Esophagus squamous epithelium (tissue), 5 donors: ENCODE measurements around the gene TNFRSF14. TPM values are rescaled to one million over a fixed set of nuclear protein-coding genes. Genes with fewer than 3 reads are reported as not detected.
A peak's percentile ranks its signal among the peaks of the same experiment; 100 is the strongest.

Source experiments
- DNase-seq: peaks from one replicate; lab custom pipeline; 2025; lab: John Stamatoyannopoulos, UW
- H3K27ac ChIP-seq, 4 donors: fragments of 200-600 bp; sonication (generic); one replicate each; pipeline ENCODE4 v1.5.1; 2016 to 2019; ENCODE audit warnings: mild to moderate bottlenecking in 1 of 4
- H3K27me3 ChIP-seq, 4 donors: fragments of 200-600 bp; sonication (generic); 1 replicate in 3 of 4; 2 replicates in 1 of 4; pipeline versions ENCODE4 v1.5.1 to v1.6.0; 2017 to 2021; ENCODE audit warnings: antibody characterized with exemption in 1 of 4
- H3K36me3 ChIP-seq, 3 donors: fragments of 200-600 bp; sonication (generic); one replicate each; pipeline ENCODE4 v1.5.1; 2016 to 2019
- H3K4me1 ChIP-seq, 3 donors: fragments of 200-600 bp; sonication (generic); one replicate each; pipeline ENCODE4 v1.5.1; 2017 to 2019
- H3K4me3 ChIP-seq, 4 donors: fragments of 200-600 bp; sonication (generic); 1 replicate in 3 of 4; 2 replicates in 1 of 4; pipeline ENCODE4 v1.5.1; 2016 to 2019; ENCODE audit warnings: mild to moderate bottlenecking in 2 of 4, moderate library complexity in 1 of 4
- H3K9me3 ChIP-seq, 3 donors: fragments of 200-600 bp; sonication (generic); one replicate each; pipeline ENCODE4 v1.5.1; 2016 to 2019
- CTCF ChIP-seq, 6 experiments: fragments of 450-650 bp in 4 of 6; fragments of 200-600 bp in 2 of 6; sonication (generic) in 2 of 6; IDR thresholded peaks; one replicate each; pipeline ENCODE4 v1.5.1; 2016 to 2019; ENCODE audit warnings: antibody characterized with exemption in 6 of 6, mild to moderate bottlenecking in 4 of 6, moderate library complexity in 4 of 6
- POLR2A ChIP-seq, 4 donors: fragments of 450-650 bp; IDR thresholded peaks; one replicate each; pipeline ENCODE4 v1.6.1; 2017; ENCODE audit warnings: antibody characterized with exemption in 4 of 4, mild to moderate bottlenecking in 4 of 4, moderate library complexity in 3 of 4
- WGBS, 2 donors: methylation state at CpG; one replicate each; pipeline ENCODE4 v1.1.5; 2018; 5-methylcytosine and 5-hydroxymethylcytosine counted together
- intact Hi-C: fragments of 100-400 bp; cut with DNase I; formaldehyde crosslinking; loops from one replicate; pipeline ENCODE4 v1.15.0; 2022
- total RNA-seq, 4 donors: library from RNA; depleted of rRNA; stranded (reverse); fragments of >200 nt; gene quantifications; one replicate each; pipeline ENCODE4 v1.1.0, GENCODE V29; 2016
- donor health status: DM: yes; HTN: yes; CAD: no.

The TNFRSF14 gene
- total RNA-seq, 4 donors from 2014 or later, result 13.8 to 39.5 (median 19.6) TPM

- Histone ChIP-seq H3K36me3 (no peaks in the 10 kb centered on the region), H3K4me3 (peak overlapping the region in 3 of 4 donors; percentile 20 to 67 (median 46)), H3K4me1 (peaks cover 72 to 94% (median 75%) of the 10 kb centered on the region in 3 donors), H3K27me3 (peaks cover 0 to 59% (median 0%) of the 10 kb centered on the region in 4 donors), H3K9me3 (no peaks in the 10 kb centered on the region), H3K27ac (peak overlapping the region in 3 of 4 donors; percentile 51 to 86 (median 62))
- WGBS, 2 donors, result 48 to 67% methylated on average over 1 to 9 of the region's 10 CpGs
- intact Hi-C loops, result no loop called here
- TF ChIP-seq POLR2A (IDR thresholded peaks at IDR 0.05), result no peak
- TF ChIP-seq CTCF (IDR thresholded peaks at IDR 0.05), result no peak
- DNase-seq, result no peak
Observed at GRCh38 chr1:2528611-2528965, 27.6 kb upstream of the TNFRSF14 start.

GRCh38 chr1:2528966-2529783, 27.0 kb upstream of the TNFRSF14 start:
- no peak for DNase-seq
- no peak for TF ChIP-seq CTCF (IDR thresholded peaks at IDR 0.05)
- no peak for TF ChIP-seq POLR2A (IDR thresholded peaks at IDR 0.05)
- Histone ChIP-seq H3K4me1 (peaks cover 73 to 94% (median 75%) of the 10 kb centered on the region in 3 donors), H3K27ac (peak overlapping the region in 3 of 4 donors; percentile 51 to 86 (median 62)), H3K27me3 (peaks cover 0 to 64% (median 0%) of the 10 kb centered on the region in 4 donors), H3K4me3 (peak overlapping the region; percentile 22 to 67 (median 42)), H3K9me3 (no peaks in the 10 kb centered on the region), H3K36me3 (no peaks in the 10 kb centered on the region)
- intact Hi-C loops, result no loop called here
- 0% methylated on average over 4 of the region's 84 CpGs; no CpG with 5 or more reads in 1 of the 2 donors for WGBS, 2 donors

- Histone ChIP-seq H3K4me3 (peak within 1 kb of the TSS; percentile 22 to 67 (median 42)), H3K36me3 (no peaks in the 10 kb centered on the region), H3K27ac (peak within 1 kb of the TSS; percentile 41 to 86 (median 56)), H3K9me3 (no peaks in the 10 kb centered on the region), H3K27me3 (peaks cover 0 to 72% (median 0%) of the 10 kb centered on the region in 4 donors), H3K4me1 (peaks cover 75 to 94% (median 80%) of the 10 kb centered on the region in 3 donors)
- no peak for DNase-seq
- WGBS, 2 donors, result no CpG with 5 or more reads among the region's 91 CpGs
- intact Hi-C loops, result no loop called here
- TF ChIP-seq POLR2A (IDR thresholded peaks at IDR 0.05) (no peak), CTCF (IDR thresholded peaks at IDR 0.05) (no peak)
Observed at GRCh38 chr1:2529784-2530512, 26.2 kb upstream of the TNFRSF14 start, which contains the start of gene HES5. Gene HES5, minus strand, starts transcription at chr1:2530263. Its CDS starts 99 bp downstream, at chr1:2530164.

- intact Hi-C loops, result no loop called here
- Histone ChIP-seq H3K9me3 (no peaks in the 10 kb centered on the region), H3K27ac (peak overlapping the region; percentile 41 to 62 (median 50)), H3K36me3 (no peaks in the 10 kb centered on the region), H3K4me3 (peak overlapping the region; percentile 22 to 67 (median 42)), H3K27me3 (peaks cover 0 to 80% (median 0%) of the 10 kb centered on the region in 4 donors), H3K4me1 (peaks cover 75 to 94% (median 78%) of the 10 kb centered on the region in 3 donors)
- 10 to 15% methylated on average over 5 to 8 of the region's 30 CpGs for WGBS, 2 donors
- DNase-seq, result no peak
- no peak for TF ChIP-seq CTCF (IDR thresholded peaks at IDR 0.05)
- TF ChIP-seq POLR2A (IDR thresholded peaks at IDR 0.05), result no peak
Observed at GRCh38 chr1:2530513-2531361, 25.4 kb upstream of the TNFRSF14 start.
